Astrocyte of the spinal cord (primary cell): Measurements from ENCODE around the gene ASPDH.

ENCODE experiments used
- DNase-seq: peaks from one replicate; pipeline ENCODE4 v3.0.0; 2011; ENCODE audit warnings: low read depth, low spot score
- H3K4me3 ChIP-seq: 2 replicates; pipeline ENCODE4 v1.5.1; 2011; ENCODE audit warnings: low read depth, mild to moderate bottlenecking, low read length, moderate library complexity
- CTCF ChIP-seq: IDR thresholded peaks from 2 replicates; pipeline ENCODE4 v1.5.1; 2012; ENCODE audit warnings: low read depth, mild to moderate bottlenecking, low read length, inconsistent platforms
- in situ Hi-C: cut with HindIII; loops from 2 replicates; pipeline ENCODE4 v1.10.0; 2017; ENCODE audit warnings: low sequenced_read_pairs

ASPDH gene

GRCh38 chr19:50492303-50493052, 21.2 kb downstream of the ASPDH start:
- TF ChIP-seq CTCF, result no peak
- in situ Hi-C loops, result no loop called here
- H3K4me3 ChIP-seq, result no peak overlapping the region
- DNase-seq, result no peak

DNA sequence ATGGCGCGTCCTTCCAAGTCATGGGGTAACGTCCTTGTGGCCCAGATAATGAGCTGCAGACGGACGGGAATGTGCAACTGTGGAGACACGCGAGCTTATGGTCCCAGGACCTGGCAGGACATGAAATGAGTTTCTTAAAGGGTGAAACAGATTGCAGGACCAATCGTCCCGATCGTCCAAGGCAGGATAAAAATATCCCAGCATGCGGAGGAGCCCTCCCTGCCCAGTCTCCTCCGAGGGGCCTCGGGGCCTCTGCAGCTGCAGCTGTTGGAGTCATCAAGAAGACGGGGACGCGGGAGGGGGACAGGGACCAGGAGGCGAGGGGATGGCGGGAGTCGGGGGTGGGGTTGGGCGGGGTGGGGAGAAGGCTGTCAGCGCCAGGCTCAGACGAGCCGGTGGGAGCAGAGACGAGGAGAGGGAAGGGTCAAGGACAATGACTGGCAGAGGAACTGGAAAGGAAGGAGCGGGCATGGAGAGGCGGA, 22.7 kb downstream of the ASPDH start:
- H3K4me3 ChIP-seq, result no peak overlapping the region
- DNase-seq, result no peak
- in situ Hi-C loops, result no loop called here
- no peak for TF ChIP-seq CTCF

DNA sequence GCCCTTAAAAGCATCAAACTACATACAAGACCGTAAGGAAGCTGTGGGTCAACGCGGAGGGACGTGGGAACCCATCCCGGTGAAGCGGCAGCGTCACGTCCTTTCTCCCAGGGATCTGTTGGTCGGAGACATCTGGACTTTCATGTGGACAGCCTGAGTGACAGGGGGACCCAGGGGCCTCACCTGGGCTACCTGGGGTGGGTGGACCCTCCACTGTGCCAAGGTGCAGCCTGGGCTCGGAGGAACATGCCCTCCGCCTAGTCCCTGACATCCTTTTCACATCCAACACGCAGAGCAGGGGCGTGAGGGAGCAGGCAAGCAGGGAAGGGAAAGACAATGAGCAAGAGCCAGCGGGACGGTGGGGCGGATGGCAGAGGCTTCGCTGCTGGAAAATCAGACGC, 23.3 kb downstream of the ASPDH start:
- H3K4me3 ChIP-seq, result no peak overlapping the region
- no peak for DNase-seq
- TF ChIP-seq CTCF, result no peak
- in situ Hi-C loops, result no loop called here

DNA sequence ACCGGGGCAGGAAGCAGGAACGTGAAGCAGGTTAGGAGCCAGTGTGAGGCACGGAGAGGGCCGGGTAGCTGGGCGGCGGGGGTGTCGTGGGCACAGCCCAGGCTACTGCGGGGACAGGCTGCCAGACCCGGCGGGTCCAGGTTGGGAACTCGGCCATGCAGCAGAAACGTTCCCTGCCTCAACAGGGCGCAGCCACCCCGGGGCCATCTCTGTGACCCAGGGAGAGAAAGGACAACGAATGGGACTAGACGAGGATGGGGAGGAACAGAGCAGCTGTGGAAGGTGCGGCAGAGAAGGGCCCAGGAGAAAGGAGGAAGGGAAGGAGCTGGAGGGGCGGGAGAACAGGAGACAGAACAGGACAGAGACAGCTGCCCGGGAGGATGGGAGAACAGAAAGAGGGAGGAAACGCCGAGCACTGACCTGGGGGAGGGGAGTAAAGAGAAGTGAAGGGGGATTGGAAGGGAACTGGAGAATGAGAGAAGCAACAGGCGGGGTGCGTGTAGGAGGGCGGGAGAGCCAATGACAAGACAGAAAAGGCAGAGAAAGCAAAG, 24.2 kb downstream of the ASPDH start:
- in situ Hi-C loops, result no loop called here
- no peak overlapping the region for H3K4me3 ChIP-seq
- no peak for DNase-seq
- TF ChIP-seq CTCF, result no peak

- no peak for TF ChIP-seq CTCF
- in situ Hi-C loops, result no loop called here
- no peak for DNase-seq
- H3K4me3 ChIP-seq, result no peak overlapping the region
Measured at GRCh38 chr19:50488389-50489194, 25.1 kb downstream of the ASPDH start.

DNA sequence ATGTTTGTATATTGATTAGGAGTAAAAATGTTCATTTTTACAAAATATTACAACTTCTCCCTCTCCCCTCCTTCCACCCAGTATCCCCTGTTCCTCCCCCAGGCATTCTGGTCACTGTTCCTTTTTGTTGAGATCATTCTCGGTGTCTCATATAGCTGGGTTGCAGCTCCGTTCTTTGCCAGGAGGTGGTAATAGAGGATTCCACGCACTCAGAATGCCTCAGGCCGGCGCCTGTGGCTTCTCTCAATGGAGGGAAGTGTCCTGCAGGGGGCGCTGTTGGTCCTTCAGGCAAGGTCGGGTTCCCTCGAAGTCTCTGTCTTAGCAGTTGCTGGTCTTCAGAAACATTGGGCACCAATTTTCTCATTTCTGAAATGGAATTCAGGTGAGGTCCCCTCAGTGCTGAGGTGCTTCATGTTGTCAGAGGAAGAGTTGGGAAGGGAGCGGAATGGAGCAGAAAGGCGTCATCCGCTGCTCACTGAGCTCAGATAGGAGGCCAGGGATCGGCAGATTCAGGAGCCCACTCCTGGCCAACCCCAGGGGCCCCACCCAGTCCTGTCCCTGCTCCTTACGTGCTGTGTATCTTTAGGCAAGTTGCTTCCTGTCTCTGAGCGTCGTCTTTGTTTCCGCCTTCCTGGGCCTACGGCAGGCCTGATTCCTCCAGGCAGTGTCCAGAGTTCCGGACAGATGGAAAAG, 26.7 kb downstream of the ASPDH start:
- peak; percentile 39 for DNase-seq

More for the DNA sequence above, 26.7 kb downstream of the ASPDH start:
- H3K4me3 ChIP-seq, result no peak overlapping the region
- TF ChIP-seq CTCF, result peak; percentile 61
- in situ Hi-C loops, result no loop called here
